Ovary (tissue), 9 donors: ENCODE measurements around the gene LRRC51. TPM values are rescaled to one million over a fixed set of nuclear protein-coding genes. Genes with fewer than 3 reads are reported as not detected.

ENCODE experiments used
- DNase-seq, 5 donors: peaks; one replicate each; pipeline ENCODE4 v3.0.0-alpha.2; 2019 to 2020
- H3K27ac ChIP-seq, 2 donors: fragments of 200-600 bp; one replicate each; pipeline versions ENCODE4 v1.5.1 to v1.8.0; 2019 to 2022
- H3K27me3 ChIP-seq: fragments of 200-600 bp; one replicate; pipeline ENCODE4 v1.8.0; 2022
- H3K36me3 ChIP-seq: fragments of 200-600 bp; sonication (generic); one replicate; pipeline ENCODE4 v1.5.1; 2019
- H3K4me1 ChIP-seq: one replicate; pipeline ENCODE4 v1.8.1; 2013; ENCODE audit warnings: mild to moderate bottlenecking, moderate library complexity; ENCODE audit not compliant: insufficient read depth
- H3K4me3 ChIP-seq: fragments of 200-600 bp; sonication (generic); one replicate; pipeline ENCODE4 v1.5.1; 2017
- H3K9me3 ChIP-seq, 2 donors: fragments of 200-600 bp in 1 of 2; sonication (generic) in 1 of 2; one replicate each; pipeline versions ENCODE4 v1.5.1 to v1.8.1; 2013 to 2019; ENCODE audit warnings: mild to moderate bottlenecking in 1 of 2, moderate library complexity in 1 of 2
- EP300 ChIP-seq: sonication (generic); formaldehyde crosslinking; IDR thresholded peaks from one replicate; pipeline ENCODE4 v1.6.1; 2017; ENCODE audit warnings: antibody characterized with exemption
- POLR2A ChIP-seq: fragments of 450-650 bp; IDR thresholded peaks from one replicate; pipeline ENCODE4 v1.6.1; 2017; ENCODE audit warnings: antibody characterized with exemption, mild to moderate bottlenecking, moderate library complexity
- WGBS, 3 donors: extraction: QIAGEN DNeasy Blood & Tissue Kit in 1 of 3; methylation state at CpG; one replicate each; pipeline versions ENCODE4 v1.1.5 to v1.1.7; 2013 to 2017; 5-methylcytosine and 5-hydroxymethylcytosine counted together
- intact Hi-C, 4 donors: fragments of 100-400 bp; cut with DNase I; formaldehyde crosslinking; loops; one replicate each; pipeline versions ENCODE4 v1.11.0 to v1.15.1; 2022 to 2023
- polyA plus RNA-seq, 2 donors: library from polyadenylated mRNA; stranded (reverse); fragments of 200-250 nt in 1 of 2; fragments of 350-450 nt in 1 of 2; fragmentation: Illumina TruSeq in 1 of 2; extraction: RNeasy Lipid Tissue Mini Kit (QIAGEN cat#74804) in 1 of 2; gene quantifications; one replicate each; pipeline ENCODE4 v1.2.3, GENCODE V29; 2013 to 2014
- total RNA-seq, 7 donors: library from RNA; depleted of rRNA in 2 of 7; stranded (reverse); fragments of >200 nt in 2 of 7; fragmentation: NEBNext Ultra II Directional in 3 of 7; extraction: Animal tissue kit (Norgen Biotek cat#: 25700) in 3 of 7; gene quantifications; one replicate each; pipeline versions ENCODE4 v1.1.0 to v1.2.4, GENCODE V29; 2016 to 2023
- TF ChIP-seq, protein P1 (sequence below), 3 donors: fragments of 450-650 bp in 2 of 3; fragments of 200-600 bp in 1 of 3; IDR thresholded peaks; one replicate each; pipeline versions ENCODE4 v1.5.1 to v1.8.0; 2016 to 2022; ENCODE audit warnings: antibody characterized with exemption in 3 of 3, mild to moderate bottlenecking in 1 of 3
- donor health status: DM: no; HTN: no; CAD: no; lungs with moderate emphysema.
- donor health status: DM: no; HTN: no; CAD: no.
- donor health status: Bipolar disorder and iron deficiency.
- donor health status: DM: yes; HTN: yes; CAD: no.
- donor health status: DM: no; HTN: no; CAD: no.
- donor health status: DM: yes; HTN: yes; CAD: no.

The LRRC51 gene
- total and polyA plus RNA-seq, 9 donors: 7.2 to 21.0 (median 9.6) TPM

DNA sequence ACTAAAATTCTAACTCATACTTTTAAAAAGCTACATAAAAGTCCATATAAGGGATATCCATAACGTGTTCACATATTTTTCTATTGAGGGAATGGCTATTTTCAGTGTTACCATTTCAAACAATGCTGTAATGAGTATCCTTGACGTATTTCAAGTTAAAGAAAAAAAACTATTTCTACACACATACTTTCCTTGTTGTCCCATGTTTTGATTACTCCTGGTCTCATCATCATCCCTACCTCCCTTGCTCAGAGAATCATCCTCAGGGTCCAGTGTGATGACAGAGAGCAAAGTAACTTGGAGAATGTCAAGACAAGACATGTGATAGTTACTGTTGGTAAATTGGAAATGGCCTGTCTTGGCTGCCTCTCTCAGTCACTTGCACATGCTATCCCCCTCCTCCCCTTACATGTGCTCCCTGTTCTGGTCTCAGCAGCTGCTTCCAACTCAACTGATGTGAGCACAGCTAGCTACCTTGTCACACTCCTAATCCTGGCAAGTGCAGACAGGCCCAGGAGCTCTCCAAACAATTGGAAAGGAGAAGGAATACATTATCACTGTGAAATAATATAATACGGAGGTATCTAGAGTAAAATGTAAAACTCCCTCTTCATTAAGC, 22.1 kb upstream of the LRRC51 start:
- Histone ChIP-seq H3K27me3 (no peaks in the 10 kb centered on the region), H3K9me3 (no peaks in the 10 kb centered on the region), H3K27ac (no peak overlapping the region), H3K36me3 (no peaks in the 10 kb centered on the region), H3K4me1 (no peaks in the 10 kb centered on the region), H3K4me3 (no peak overlapping the region)
- no peak for TF ChIP-seq EP300
- no peak for DNase-seq
- intact Hi-C loops: no loop called here
- 71 to 78% (median 76%) methylated on average over 3 of the region's 3 CpGs for WGBS, 3 donors

DNA sequence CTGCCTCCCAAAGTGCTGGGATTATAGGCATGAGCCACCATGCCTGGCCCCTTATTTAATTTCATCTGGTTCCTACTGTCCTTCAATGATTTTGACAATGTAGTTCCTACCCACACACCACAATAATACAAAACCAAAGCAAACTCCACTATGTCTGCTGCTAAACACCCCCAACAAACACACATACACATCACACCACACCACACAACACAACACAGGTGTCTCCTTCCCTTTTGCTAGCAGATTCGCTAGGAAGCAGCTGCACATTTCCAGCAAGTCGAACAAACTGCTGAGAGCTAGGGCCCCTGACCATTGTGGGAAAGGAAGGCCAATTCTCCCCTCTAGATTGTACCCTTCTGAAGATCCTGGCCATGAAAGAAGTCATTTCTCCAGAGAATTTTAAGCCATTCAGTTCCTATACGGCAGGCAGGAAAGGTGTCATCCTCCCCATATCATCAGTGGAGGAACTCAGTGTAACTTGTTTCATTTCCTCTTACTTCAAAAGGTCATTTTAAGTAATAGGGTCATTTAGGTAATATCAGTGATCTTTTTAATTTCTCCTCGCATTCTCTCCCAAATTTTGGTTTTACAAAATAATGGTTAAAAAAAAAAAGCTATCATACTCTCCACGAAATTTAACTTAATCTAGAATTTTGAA, 18.8 kb upstream of the LRRC51 start:
- intact Hi-C loops: no loop called here
- Histone ChIP-seq H3K4me1 (no peaks in the 10 kb centered on the region), H3K36me3 (no peaks in the 10 kb centered on the region), H3K27ac (no peak overlapping the region), H3K9me3 (no peaks in the 10 kb centered on the region), H3K4me3 (no peak overlapping the region), H3K27me3 (no peaks in the 10 kb centered on the region)
- 90 to 94% (median 91%) methylated on average over 5 of the region's 5 CpGs for WGBS, 3 donors
- TF ChIP-seq, protein P1, sequence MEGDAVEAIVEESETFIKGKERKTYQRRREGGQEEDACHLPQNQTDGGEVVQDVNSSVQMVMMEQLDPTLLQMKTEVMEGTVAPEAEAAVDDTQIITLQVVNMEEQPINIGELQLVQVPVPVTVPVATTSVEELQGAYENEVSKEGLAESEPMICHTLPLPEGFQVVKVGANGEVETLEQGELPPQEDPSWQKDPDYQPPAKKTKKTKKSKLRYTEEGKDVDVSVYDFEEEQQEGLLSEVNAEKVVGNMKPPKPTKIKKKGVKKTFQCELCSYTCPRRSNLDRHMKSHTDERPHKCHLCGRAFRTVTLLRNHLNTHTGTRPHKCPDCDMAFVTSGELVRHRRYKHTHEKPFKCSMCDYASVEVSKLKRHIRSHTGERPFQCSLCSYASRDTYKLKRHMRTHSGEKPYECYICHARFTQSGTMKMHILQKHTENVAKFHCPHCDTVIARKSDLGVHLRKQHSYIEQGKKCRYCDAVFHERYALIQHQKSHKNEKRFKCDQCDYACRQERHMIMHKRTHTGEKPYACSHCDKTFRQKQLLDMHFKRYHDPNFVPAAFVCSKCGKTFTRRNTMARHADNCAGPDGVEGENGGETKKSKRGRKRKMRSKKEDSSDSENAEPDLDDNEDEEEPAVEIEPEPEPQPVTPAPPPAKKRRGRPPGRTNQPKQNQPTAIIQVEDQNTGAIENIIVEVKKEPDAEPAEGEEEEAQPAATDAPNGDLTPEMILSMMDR (IDR thresholded peaks at IDR 0.05): no peak
- TF ChIP-seq POLR2A (no peak), EP300 (no peak)
- no peak for DNase-seq

DNA sequence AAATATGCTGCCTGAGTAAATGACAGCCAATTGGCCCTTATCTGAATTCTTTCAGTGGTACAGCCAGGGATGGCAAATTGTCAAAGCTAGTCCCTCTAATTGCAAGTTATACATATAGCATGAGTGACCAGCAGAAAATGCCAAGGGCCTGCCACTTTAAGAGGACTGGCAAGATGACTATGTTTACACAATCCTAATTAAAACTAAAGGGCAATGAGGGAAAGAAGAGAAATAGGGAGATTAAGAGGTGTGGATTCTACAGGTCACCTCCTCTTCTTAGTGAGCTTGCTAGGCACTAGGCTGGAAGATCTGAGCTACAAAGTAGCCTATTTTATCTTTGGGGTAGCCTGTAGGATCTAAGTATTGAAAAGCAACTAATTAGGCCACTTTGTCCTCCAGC, 13.8 kb upstream of the LRRC51 start:
- H3K36me3 ChIP-seq: no peaks in the 10 kb centered on the region
- TF ChIP-seq POLR2A (no peak), EP300 (no peak)
- TF ChIP-seq, protein P1 (IDR thresholded peaks at IDR 0.05): no peak
- no peak overlapping the region for H3K4me3 ChIP-seq
- intact Hi-C loops: no loop called here
- H3K9me3 ChIP-seq: no peaks in the 10 kb centered on the region
- H3K27me3 ChIP-seq: no peaks in the 10 kb centered on the region
- no peak overlapping the region for H3K27ac ChIP-seq
- DNase-seq: no peak
- peaks cover 8% of the 10 kb centered on the region for H3K4me1 ChIP-seq

DNA sequence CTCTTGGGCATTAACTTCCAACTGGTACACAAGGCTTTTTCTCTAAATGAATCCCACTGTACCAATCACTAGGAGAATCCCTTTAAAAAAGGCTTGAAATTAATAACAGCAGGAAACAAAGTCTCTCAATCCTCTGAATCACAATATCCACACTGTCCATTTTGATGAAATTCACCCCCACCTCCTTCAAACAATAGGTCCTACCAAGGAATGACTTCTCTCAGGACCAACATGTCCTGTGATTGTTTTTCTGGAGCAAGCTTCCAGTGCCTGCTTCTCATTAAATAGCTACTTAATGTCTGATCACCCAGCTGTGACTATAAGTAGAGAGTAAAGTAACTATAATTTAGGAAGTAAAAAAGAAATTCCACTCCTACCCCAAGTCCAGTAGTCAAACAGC, 13.4 kb upstream of the LRRC51 start:
- no peaks in the 10 kb centered on the region for H3K36me3 ChIP-seq
- no peaks in the 10 kb centered on the region for H3K9me3 ChIP-seq
- DNase-seq: no peak
- H3K27me3 ChIP-seq: no peaks in the 10 kb centered on the region
- intact Hi-C loops: no loop called here
- H3K4me3 ChIP-seq: no peak overlapping the region
- peaks cover 8% of the 10 kb centered on the region for H3K4me1 ChIP-seq
- H3K27ac ChIP-seq: no peak overlapping the region
- TF ChIP-seq, protein P1 (IDR thresholded peaks at IDR 0.05): no peak
- no peak for TF ChIP-seq EP300
- no peak for TF ChIP-seq POLR2A

DNA sequence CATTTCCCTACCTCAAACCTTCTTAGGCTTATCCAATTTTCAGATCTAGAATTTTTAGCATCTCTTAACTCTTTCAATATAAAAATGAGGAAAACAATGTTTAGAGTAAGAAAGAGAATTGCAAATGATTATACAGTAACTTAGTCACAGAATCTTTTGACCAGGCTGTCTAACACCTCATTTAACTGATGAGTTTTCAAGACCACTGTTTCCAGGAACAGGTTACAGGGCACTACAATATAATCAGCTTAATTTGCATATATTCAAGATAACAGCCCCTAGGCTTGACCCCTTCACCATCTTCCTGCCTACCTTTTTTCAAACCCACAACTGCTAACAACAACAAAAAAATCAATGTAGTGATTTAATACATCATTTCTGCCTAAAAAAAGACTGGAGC, 13.0 kb upstream of the LRRC51 start:
- no peaks in the 10 kb centered on the region for H3K36me3 ChIP-seq
- no peak overlapping the region for H3K27ac ChIP-seq
- peaks cover 8% of the 10 kb centered on the region for H3K4me1 ChIP-seq
- no peaks in the 10 kb centered on the region for H3K27me3 ChIP-seq
- H3K4me3 ChIP-seq: no peak overlapping the region
- DNase-seq: no peak
- TF ChIP-seq, protein P1 (IDR thresholded peaks at IDR 0.05): no peak
- TF ChIP-seq EP300 (no peak), POLR2A (no peak)
- intact Hi-C loops: no loop called here
- H3K9me3 ChIP-seq: no peaks in the 10 kb centered on the region
